HepG2 (cell line): ENCODE measurements around the gene ACOT8. TPM values are rescaled to one million over a fixed set of nuclear protein-coding genes. Genes with fewer than 3 reads are reported as not detected.
A peak's percentile ranks its signal among the peaks of the same experiment; 100 is the strongest.

Source experiments
- ARNT2 ChIP-seq: sonication (generic); formaldehyde crosslinking; IDR thresholded peaks from 2 replicates; pipeline ENCODE4 v1.8.0; 2022; ENCODE audit warnings: mild to moderate bottlenecking, low read depth, missing genetic modification reagents, moderate library complexity
- ATF4 ChIP-seq, 2 experiments: fragments of 450-650 bp in 1 of 2; sonication (generic) in 1 of 2; formaldehyde crosslinking; IDR thresholded peaks; 2 replicates each; pipeline versions ENCODE4 v1.5.0 to v1.8.0; 2020 to 2022; ENCODE audit warnings: mild to moderate bottlenecking in 1 of 2, missing genetic modification reagents in 1 of 2
- CCAR2 ChIP-seq: fragments of 200-400 bp; formaldehyde crosslinking; optimal IDR thresholded peaks from 2 replicates; pipeline ENCODE3; 2018; ENCODE audit warnings: low read depth, mild to moderate bottlenecking, low read length, moderate library complexity
- EED ChIP-seq: sonication (generic); formaldehyde crosslinking; IDR thresholded peaks from 2 replicates; pipeline ENCODE4 v1.5.0; 2020; ENCODE audit warnings: mild to moderate bottlenecking, missing genetic modification reagents
- ELF1 ChIP-seq: sonication (generic); formaldehyde crosslinking; IDR thresholded peaks from 2 replicates; pipeline ENCODE4 v1.4.0; 2020; ENCODE audit warnings: missing genetic modification reagents
- EP300 ChIP-seq, 3 experiments: sonication (generic) in 1 of 3; formaldehyde crosslinking in 1 of 3; IDR thresholded peaks; 2 replicates each; pipeline versions ENCODE4 v1.5.1 to v1.6.1; 2011 to 2020; ENCODE audit warnings: low read depth in 2 of 3, low read length in 2 of 3, borderline replicate concordance in 1 of 3, improper control_type of control experiment in 1 of 3, mild to moderate bottlenecking in 1 of 3, missing genetic modification reagents in 1 of 3, moderate library complexity in 1 of 3
- HHEX ChIP-seq: IDR thresholded peaks from 2 replicates; pipeline ENCODE4 v1.6.1; 2016; ENCODE audit warnings: control low read depth
- HNF4G ChIP-seq, 2 experiments: sonication (generic) in 1 of 2; formaldehyde crosslinking in 1 of 2; IDR thresholded peaks; 2 replicates each; pipeline versions ENCODE4 v1.4.0 to v1.6.1; 2011 to 2020; ENCODE audit warnings: borderline replicate concordance in 2 of 2, low read depth in 2 of 2, mild to moderate bottlenecking in 2 of 2, low read length in 1 of 2, missing genetic modification reagents in 1 of 2, moderate library complexity in 1 of 2
- KLF13 ChIP-seq: sonication (generic); formaldehyde crosslinking; IDR thresholded peaks from 2 replicates; pipeline ENCODE4 v1.4.0; 2020; ENCODE audit warnings: mild to moderate bottlenecking, missing genetic modification reagents
- KLF6 ChIP-seq: IDR thresholded peaks from 2 replicates; pipeline ENCODE4 v1.8.0; 2016; ENCODE audit warnings: missing biosample characterization, missing genetic modification reagents
- PITX1 ChIP-seq: sonication (generic); formaldehyde crosslinking; IDR thresholded peaks from 2 replicates; pipeline ENCODE4 v1.5.1; 2020; ENCODE audit warnings: mild to moderate bottlenecking, missing genetic modification reagents
- RARG ChIP-seq: sonication (generic); formaldehyde crosslinking; IDR thresholded peaks from 2 replicates; pipeline ENCODE4 v1.4.0; 2020; ENCODE audit warnings: low read depth, mild to moderate bottlenecking, missing genetic modification reagents
- SMC3 ChIP-seq: IDR thresholded peaks from 2 replicates; pipeline ENCODE4 v1.6.1; 2011; ENCODE audit warnings: low read length, improper control_type of control experiment
- TGIF2 ChIP-seq: IDR thresholded peaks from 2 replicates; pipeline ENCODE4 v1.6.1; 2016; ENCODE audit warnings: control low read depth, missing compliant biosample characterization
- ZBTB3 ChIP-seq: sonication (generic); formaldehyde crosslinking; IDR thresholded peaks from 2 replicates; pipeline ENCODE4 v1.4.0; 2020; ENCODE audit warnings: low read depth, mild to moderate bottlenecking, moderate library complexity, missing genetic modification reagents, borderline replicate concordance
- ZC3H13 ChIP-seq: sonication (generic); formaldehyde crosslinking; IDR thresholded peaks from 2 replicates; pipeline ENCODE4 v1.8.1; 2023; ENCODE audit warnings: mild to moderate bottlenecking, missing genetic modification reagents, moderate library complexity
- ZFP36L1 ChIP-seq: sonication (generic); formaldehyde crosslinking; IDR thresholded peaks from 2 replicates; pipeline ENCODE4 v1.8.0; 2022; ENCODE audit warnings: mild to moderate bottlenecking, missing genetic modification reagents, moderate library complexity
- ZFP91 ChIP-seq: sonication (generic); formaldehyde crosslinking; IDR thresholded peaks from 2 replicates; pipeline ENCODE4 v1.9.0; 2022; ENCODE audit warnings: missing genetic modification reagents, mild to moderate bottlenecking, borderline replicate concordance
- ZIK1 ChIP-seq: sonication (generic); formaldehyde crosslinking; IDR thresholded peaks from 2 replicates; pipeline ENCODE4 v1.5.0; 2020; ENCODE audit warnings: mild to moderate bottlenecking, low read depth, missing genetic modification reagents, borderline replicate concordance
- ZNF143 ChIP-seq: sonication (generic); formaldehyde crosslinking; IDR thresholded peaks from 2 replicates; pipeline ENCODE4 v1.4.0; 2020; ENCODE audit warnings: missing genetic modification reagents
- ZNF160 ChIP-seq: sonication (generic); formaldehyde crosslinking; IDR thresholded peaks from 2 replicates; pipeline ENCODE4 v1.8.0; 2022; ENCODE audit warnings: mild to moderate bottlenecking, inconsistent platforms, missing genetic modification reagents
- ZNF235 ChIP-seq: sonication (generic); formaldehyde crosslinking; IDR thresholded peaks from 2 replicates; pipeline ENCODE4 v1.8.1; 2023; ENCODE audit warnings: mild to moderate bottlenecking, missing genetic modification reagents, borderline replicate concordance
- ZNF317 ChIP-seq: sonication (generic); formaldehyde crosslinking; IDR thresholded peaks from 2 replicates; pipeline ENCODE4 v1.5.0; 2020; ENCODE audit warnings: mild to moderate bottlenecking, missing genetic modification reagents
- ZNF333 ChIP-seq: sonication (generic); formaldehyde crosslinking; IDR thresholded peaks from 2 replicates; pipeline ENCODE4 v1.4.0; 2020; ENCODE audit warnings: mild to moderate bottlenecking, missing genetic modification reagents, borderline replicate concordance
- ZNF343 ChIP-seq: sonication (generic); formaldehyde crosslinking; IDR thresholded peaks from 2 replicates; pipeline ENCODE4 v1.4.0; 2020; ENCODE audit warnings: mild to moderate bottlenecking, missing genetic modification reagents
- ZNF510 ChIP-seq: sonication (generic); formaldehyde crosslinking; IDR thresholded peaks from 2 replicates; pipeline ENCODE4 v1.4.0; 2020; ENCODE audit warnings: low read depth, mild to moderate bottlenecking, missing genetic modification reagents
- ZNF709 ChIP-seq: sonication (generic); formaldehyde crosslinking; IDR thresholded peaks from 2 replicates; pipeline ENCODE4 v1.5.0; 2020; ENCODE audit warnings: mild to moderate bottlenecking, missing genetic modification reagents
- polyA plus RNA-seq, 8 experiments: library from polyadenylated mRNA; depleted of rRNA in 3 of 8; stranded (reverse) in 7 of 8; unstranded in 1 of 8; fragments of >200 nt; fragmentation: Illumina TruSeq in 4 of 8; extraction: Trizol in 4 of 8; gene quantifications; 2 replicates each; pipeline versions ENCODE4 v1.2.1 to v1.2.3, GENCODE V29; 2011 to 2016; ENCODE audit warnings: low read depth in 4 of 8, missing spikeins in 1 of 8, mixed read lengths in 1 of 8; ENCODE audit not compliant: insufficient read depth in 1 of 8
- total RNA-seq, 5 experiments: library from RNA; depleted of rRNA; stranded (reverse); fragments of >200 nt; fragmentation: Illumina TruSeq; extraction: Trizol; gene quantifications; 2 replicates each; pipeline ENCODE4 v1.2.3, GENCODE V29; 2016; ENCODE audit warnings: low read depth in 1 of 5

The ACOT8 gene
- total and polyA plus RNA-seq, 2 of the 13 experiments (the other 11 are each of a cell fraction or from before 2014, with no cell fraction given): 31.4 to 45.5 TPM

- TF ChIP-seq ATF4 (CRISPR knock-in tag; IDR thresholded peaks at IDR 0.05) (0 out of 4 replicates have a peak, but pooled peaks of 1 of the 2 experiments have one; percentile 33), ELF1 (CRISPR knock-in tag) (peak; percentile 76), KLF13 (CRISPR knock-in tag) (peak; percentile 74; the same call in 1 of the 2 replicates), KLF6 (CRISPR knock-in tag) (peak; percentile 64; the same call in 1 of the 2 replicates), ZNF235 (CRISPR knock-in tag) (no peak), ZNF333 (CRISPR knock-in tag) (peak; percentile 81; the same call in 1 of the 2 replicates), ZNF160 (CRISPR knock-in tag) (peak; percentile 71; the same call in 1 of the 2 replicates), RARG (CRISPR knock-in tag) (no peak), PITX1 (CRISPR knock-in tag) (peak; percentile 77; the same call in 1 of the 2 replicates), ZNF317 (peak; percentile 71; the same call in 1 of the 2 replicates), CCAR2 (peak; percentile 85), ZBTB3 (CRISPR knock-in tag) (peak; percentile 84; the same call in 1 of the 2 replicates), ZNF709 (CRISPR knock-in tag) (no peak), EP300 (IDR thresholded peaks at IDR 0.05; ENCODE audit: low read depth in 2 of 2, low read length in 2 of 2) (no peak; a peak in 1 of 4 replicates), EP300 (CRISPR knock-in tag; IDR thresholded peaks at IDR 0.05; ENCODE audit: borderline replicate concordance) (peak; percentile 60; the same call in 1 of the 2 replicates), ZFP91 (CRISPR knock-in tag) (no peak; the same call in 1 of the 2 replicates), ZNF143 (peak; percentile 50; the same call in 1 of the 2 replicates), ZFP36L1 (CRISPR knock-in tag) (peak; percentile 80; the same call in 1 of the 2 replicates), EED (CRISPR knock-in tag) (peak; percentile 70; the same call in 1 of the 2 replicates), ZNF510 (CRISPR knock-in tag) (0 out of 2 replicates have a peak, but pooled peaks have one; percentile 83), ARNT2 (CRISPR knock-in tag) (peak; percentile 48; the same call in 1 of the 2 replicates), HHEX (CRISPR knock-in tag) (0 out of 2 replicates have a peak, but pooled peaks have one; percentile 20), TGIF2 (CRISPR knock-in tag) (peak; percentile 98), ZC3H13 (CRISPR knock-in tag) (peak; percentile 91), ZNF343 (CRISPR knock-in tag) (no peak; the same call in 1 of the 2 replicates), SMC3 (peak; percentile 39), ZIK1 (CRISPR knock-in tag) (peak; percentile 83; the same call in 1 of the 2 replicates), HNF4G (IDR thresholded peaks at IDR 0.05; ENCODE audit: borderline replicate concordance, low read depth, low read length) (peak; percentile 87), HNF4G (CRISPR knock-in tag; IDR thresholded peaks at IDR 0.05; ENCODE audit: borderline replicate concordance, low read depth) (peak; percentile 90)
Observed at GRCh38 chr20:45880988-45881788, 24.0 kb upstream of the ACOT8 start, which contains the start of gene ZSWIM1 (continued).
